Loucy (cell line): ENCODE results near the gene FARP1.

ENCODE experiments used
- H2AFZ ChIP-seq: fragments of 200-600 bp; sonication (generic); 2 replicates; pipeline ENCODE4 v1.6.0; 2016; ENCODE audit warnings: antibody characterized with exemption, mild to moderate bottlenecking, low read length, moderate library complexity
- H3F3A ChIP-seq: fragments of 200-600 bp; 2 replicates; pipeline ENCODE4 v1.6.0; 2016; ENCODE audit warnings: antibody characterized with exemption, low read depth, mild to moderate bottlenecking
- H3K27me3 ChIP-seq: fragments of 200-600 bp; sonication (generic); 2 replicates; pipeline ENCODE4 v1.6.1; 2014; ENCODE audit warnings: low read length, mild to moderate bottlenecking; ENCODE audit not compliant: insufficient read depth, poor library complexity, severe bottlenecking
- H3K36me3 ChIP-seq: fragments of 200-600 bp; sonication (generic); 2 replicates; pipeline ENCODE4 v1.6.1; 2016; ENCODE audit warnings: low read length; ENCODE audit not compliant: insufficient read depth
- H3K4me1 ChIP-seq: fragments of 200-600 bp; sonication (generic); 2 replicates; pipeline ENCODE4 v1.5.1; 2014; ENCODE audit warnings: low read length, mild to moderate bottlenecking; ENCODE audit not compliant: insufficient read depth, poor library complexity, severe bottlenecking
- H3K4me2 ChIP-seq: fragments of 200-600 bp; sonication (generic); 2 replicates; pipeline ENCODE4 v1.6.0; 2014; ENCODE audit warnings: antibody characterized with exemption, low read length, low read depth, mild to moderate bottlenecking; ENCODE audit not compliant: poor library complexity, severe bottlenecking
- H3K4me3 ChIP-seq: fragments of 200-600 bp; sonication (generic); 2 replicates; pipeline ENCODE4 v1.5.1; 2014; ENCODE audit warnings: low read length, mild to moderate bottlenecking, mixed read lengths; ENCODE audit not compliant: poor library complexity, severe bottlenecking
- H3K79me2 ChIP-seq: fragments of 200-600 bp; sonication (generic); 2 replicates; pipeline ENCODE4 v1.6.1; 2014; ENCODE audit warnings: low read length; ENCODE audit not compliant: insufficient read depth
- H3K9ac ChIP-seq: fragments of 200-600 bp; sonication (generic); 2 replicates; pipeline ENCODE4 v1.6.0; 2014; ENCODE audit warnings: mild to moderate bottlenecking, low read depth, low read length, moderate library complexity; ENCODE audit not compliant: poor library complexity, severe bottlenecking
- H3K9me2 ChIP-seq: fragments of 200-600 bp; sonication (generic); replicated peaks from 2 replicates; pipeline ENCODE4 v1.6.1; 2016; ENCODE audit warnings: low read depth, low read length, mixed read lengths
- H3K9me3 ChIP-seq: fragments of 200-600 bp; sonication (generic); 2 replicates; pipeline ENCODE4 v1.6.1; 2014; ENCODE audit warnings: mild to moderate bottlenecking, antibody characterized with exemption, low read length, low read depth; ENCODE audit not compliant: insufficient read depth
- H4K20me1 ChIP-seq: fragments of 200-600 bp; sonication (generic); 2 replicates; pipeline ENCODE4 v1.6.0; 2014; ENCODE audit warnings: antibody characterized with exemption, low read length, mild to moderate bottlenecking; ENCODE audit not compliant: insufficient read depth, poor library complexity, severe bottlenecking
- CTCF ChIP-seq: fragments of 200-600 bp; sonication (generic); conservative IDR thresholded peaks from 2 replicates; pipeline ENCODE4 v1.5.1; 2014; ENCODE audit warnings: mild to moderate bottlenecking, antibody characterized with exemption, low read length
- EZH2phosphoT487 ChIP-seq: fragments of 200-600 bp; IDR thresholded peaks from 2 replicates; pipeline ENCODE4 v1.6.1; 2018; ENCODE audit warnings: antibody characterized with exemption, mild to moderate bottlenecking, moderate library complexity, borderline replicate concordance

Gene FARP1

DNA sequence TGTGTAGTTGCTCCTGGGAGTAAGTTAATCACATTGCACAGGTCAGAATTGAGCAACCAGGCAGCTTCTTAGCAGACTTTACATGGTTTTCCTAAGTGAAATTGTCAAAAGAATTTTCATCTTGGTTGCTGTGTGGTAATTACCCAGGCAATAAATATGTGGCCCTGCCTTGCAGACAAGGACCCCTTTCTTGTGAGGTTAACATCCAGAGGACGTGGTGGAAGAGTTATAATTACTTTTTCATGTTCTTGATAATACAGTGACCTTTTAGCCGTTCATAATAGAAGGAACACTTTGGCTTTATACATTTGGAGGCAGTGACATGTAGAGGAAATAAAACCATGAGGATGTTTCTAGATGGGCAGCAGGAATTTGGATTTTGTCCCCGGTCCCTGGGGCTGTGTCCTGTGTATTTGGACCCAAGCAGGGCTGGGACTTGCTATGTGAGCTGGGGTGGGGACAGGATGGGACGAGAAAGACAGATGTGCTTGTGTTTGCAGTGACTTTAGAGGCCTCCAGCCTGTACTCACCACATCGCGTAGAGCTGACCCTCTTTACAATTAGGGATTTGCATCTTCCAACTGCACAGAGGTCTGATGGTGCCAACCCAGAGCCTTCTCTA, 277.8 kb downstream of the FARP1 start:
- Histone ChIP-seq H3K4me3 (no peak overlapping the region), H3K4me2 (no peak overlapping the region), H3K9me3 (no peaks in the 10 kb centered on the region), H4K20me1 (no peaks in the 10 kb centered on the region), H3K4me1 (no peaks in the 10 kb centered on the region), H3F3A (no peaks in the 10 kb centered on the region), H3K9ac (no peak overlapping the region), H3K36me3 (no peaks in the 10 kb centered on the region), H2AFZ (no peak overlapping the region), H3K27me3 (no peaks in the 10 kb centered on the region), H3K79me2 (no peaks in the 10 kb centered on the region), H3K9me2 (no peaks in the 10 kb centered on the region)
- TF ChIP-seq CTCF (no peak), EZH2phosphoT487 (no peak)

DNA sequence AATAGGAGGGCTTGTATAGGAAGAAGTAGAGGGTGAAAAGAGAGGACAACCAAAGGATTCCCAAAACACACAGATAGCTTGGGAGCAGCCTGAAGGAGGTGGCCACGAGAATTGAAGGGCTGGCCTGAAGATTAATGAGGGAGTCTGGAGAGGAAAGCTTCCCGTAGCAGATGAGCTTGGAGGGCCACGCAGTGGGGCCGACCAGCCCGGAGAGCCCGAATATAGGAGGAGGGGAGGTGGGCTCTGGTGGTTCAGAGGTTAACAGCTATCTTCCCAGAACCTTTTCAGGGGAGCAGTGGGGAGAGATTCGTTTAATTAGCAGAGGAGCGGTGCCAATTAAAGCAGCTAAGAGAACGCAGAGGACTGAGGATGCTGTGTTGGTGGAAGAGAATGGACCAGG, 279.2 kb downstream of the FARP1 start:
- no peaks in the 10 kb centered on the region for H3K9me3 ChIP-seq
- H3K27me3 ChIP-seq: no peaks in the 10 kb centered on the region
- H3K79me2 ChIP-seq: no peaks in the 10 kb centered on the region
- no peaks in the 10 kb centered on the region for H3F3A ChIP-seq
- no peaks in the 10 kb centered on the region for H4K20me1 ChIP-seq
- no peak overlapping the region for H2AFZ ChIP-seq
- no peaks in the 10 kb centered on the region for H3K9me2 ChIP-seq
- H3K36me3 ChIP-seq: no peaks in the 10 kb centered on the region
- no peaks in the 10 kb centered on the region for H3K4me1 ChIP-seq
- H3K9ac ChIP-seq: no peak overlapping the region
- TF ChIP-seq EZH2phosphoT487: no peak
- no peak for TF ChIP-seq CTCF
- H3K4me3 ChIP-seq: no peak overlapping the region
- no peak overlapping the region for H3K4me2 ChIP-seq

- Histone ChIP-seq H4K20me1 (no peaks in the 10 kb centered on the region), H3F3A (no peaks in the 10 kb centered on the region), H3K36me3 (no peaks in the 10 kb centered on the region), H3K79me2 (no peaks in the 10 kb centered on the region), H3K27me3 (no peaks in the 10 kb centered on the region), H3K4me2 (no peak overlapping the region), H3K4me3 (no peak overlapping the region), H3K9me2 (no peaks in the 10 kb centered on the region), H3K9ac (no peak overlapping the region), H3K9me3 (no peaks in the 10 kb centered on the region), H3K4me1 (no peaks in the 10 kb centered on the region), H2AFZ (no peak overlapping the region)
- TF ChIP-seq CTCF (no peak), EZH2phosphoT487 (no peak)
These were observed 280.5 kb downstream of the FARP1 start for GRCh38 chr13:98423417-98423816.
